ACC112 (cell line): ENCODE results near the gene PRAMEF13.
"Not testable (repeated sequence)": the region's sequence is repeated elsewhere in the genome, so short reads cannot be mapped to it uniquely, and the experiment has no call there.

Source experiments
- H2AFZ ChIP-seq: fragments of 200-600 bp; sonication (generic); one replicate; pipeline ENCODE4 v1.6.0; 2017; ENCODE audit warnings: antibody characterized with exemption, low read length; ENCODE audit not compliant: unreplicated experiment
- H3K27ac ChIP-seq: fragments of 200-600 bp; sonication (generic); 2 replicates; pipeline ENCODE4 v1.5.1; 2014; ENCODE audit warnings: low read depth, mild to moderate bottlenecking, antibody characterized with exemption, low read length, moderate library complexity
- H3K27me3 ChIP-seq: fragments of 200-600 bp; sonication (generic); 2 replicates; pipeline ENCODE4 v1.6.1; 2014; ENCODE audit warnings: mild to moderate bottlenecking, antibody characterized with exemption, low read length, moderate library complexity, mixed read lengths; ENCODE audit not compliant: insufficient read depth
- H3K36me3 ChIP-seq: fragments of 200-600 bp; sonication (generic); 2 replicates; pipeline ENCODE4 v1.6.1; 2016; ENCODE audit warnings: mild to moderate bottlenecking, antibody characterized with exemption, low read length, moderate library complexity, mixed read lengths; ENCODE audit not compliant: insufficient read depth
- H3K4me1 ChIP-seq: fragments of 200-600 bp; sonication (generic); one replicate; pipeline ENCODE4 v1.6.1; 2016; ENCODE audit warnings: low read length, mixed read lengths; ENCODE audit not compliant: insufficient read depth, unreplicated experiment, control insufficient read depth
- H3K4me3 ChIP-seq: fragments of 200-600 bp; sonication (generic); 2 replicates; pipeline ENCODE4 v1.5.1; 2014; ENCODE audit warnings: mild to moderate bottlenecking, low read depth, low read length
- H3K79me2 ChIP-seq: fragments of 200-600 bp; sonication (generic); one replicate; pipeline ENCODE4 v1.6.0; 2016; ENCODE audit warnings: low read length; ENCODE audit not compliant: control insufficient read depth, unreplicated experiment, insufficient read depth

Gene PRAMEF13

DNA sequence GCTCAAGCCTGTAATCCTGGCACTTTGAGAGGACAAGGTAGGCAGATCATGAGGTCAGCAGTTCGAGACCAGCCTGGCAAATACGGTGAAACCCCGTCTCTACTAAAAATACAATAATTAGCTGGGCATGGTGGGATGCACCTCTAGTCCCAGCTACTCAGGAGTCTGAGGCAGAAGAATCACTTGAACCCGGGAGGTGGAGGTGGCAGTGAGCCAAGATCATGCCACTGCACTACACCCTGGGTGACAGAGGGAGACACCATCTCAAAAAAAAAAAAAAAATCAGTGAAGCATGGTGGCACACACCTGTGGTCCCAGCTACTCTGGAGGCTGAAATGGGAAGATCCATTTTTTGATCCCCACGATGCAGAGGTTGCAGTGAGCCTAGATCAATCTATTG, 28.9 kb upstream of the PRAMEF13 start:
- H3K4me1 ChIP-seq, H3K27ac ChIP-seq, H3K4me3 ChIP-seq, H2AFZ ChIP-seq, H3K27me3 ChIP-seq, H3K79me2 ChIP-seq, H3K36me3 ChIP-seq: not testable (repeated sequence)

DNA sequence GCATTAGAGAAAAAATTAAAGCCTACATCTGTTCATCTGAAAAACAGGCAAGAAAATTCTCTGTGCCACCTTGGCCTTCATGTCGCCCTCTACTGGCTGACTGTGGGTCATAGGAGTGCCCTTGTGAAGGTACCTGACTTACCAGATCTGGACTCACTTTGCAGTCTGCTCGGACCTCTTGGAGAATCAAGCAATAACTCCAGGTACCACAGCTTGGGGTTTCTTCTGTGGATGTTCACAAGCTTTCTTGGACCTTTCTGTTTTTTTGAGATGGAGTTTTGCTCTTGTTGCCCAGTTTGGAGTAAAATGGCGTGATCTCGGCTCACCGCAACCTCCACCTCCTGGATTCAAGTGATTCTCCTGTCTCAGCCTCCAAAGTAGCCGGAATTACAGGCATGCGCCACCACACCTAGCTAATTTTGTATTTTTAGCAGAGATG, 27.2 kb upstream of the PRAMEF13 start:
- Histone ChIP-seq H3K4me1 (no peaks in the 10 kb centered on the region), H3K79me2 (no peaks in the 10 kb centered on the region), H3K27ac (no peak overlapping the region), H3K36me3 (no peaks in the 10 kb centered on the region), H3K27me3 (no peaks in the 10 kb centered on the region), H2AFZ (no peak overlapping the region), H3K4me3 (no peak overlapping the region)

DNA sequence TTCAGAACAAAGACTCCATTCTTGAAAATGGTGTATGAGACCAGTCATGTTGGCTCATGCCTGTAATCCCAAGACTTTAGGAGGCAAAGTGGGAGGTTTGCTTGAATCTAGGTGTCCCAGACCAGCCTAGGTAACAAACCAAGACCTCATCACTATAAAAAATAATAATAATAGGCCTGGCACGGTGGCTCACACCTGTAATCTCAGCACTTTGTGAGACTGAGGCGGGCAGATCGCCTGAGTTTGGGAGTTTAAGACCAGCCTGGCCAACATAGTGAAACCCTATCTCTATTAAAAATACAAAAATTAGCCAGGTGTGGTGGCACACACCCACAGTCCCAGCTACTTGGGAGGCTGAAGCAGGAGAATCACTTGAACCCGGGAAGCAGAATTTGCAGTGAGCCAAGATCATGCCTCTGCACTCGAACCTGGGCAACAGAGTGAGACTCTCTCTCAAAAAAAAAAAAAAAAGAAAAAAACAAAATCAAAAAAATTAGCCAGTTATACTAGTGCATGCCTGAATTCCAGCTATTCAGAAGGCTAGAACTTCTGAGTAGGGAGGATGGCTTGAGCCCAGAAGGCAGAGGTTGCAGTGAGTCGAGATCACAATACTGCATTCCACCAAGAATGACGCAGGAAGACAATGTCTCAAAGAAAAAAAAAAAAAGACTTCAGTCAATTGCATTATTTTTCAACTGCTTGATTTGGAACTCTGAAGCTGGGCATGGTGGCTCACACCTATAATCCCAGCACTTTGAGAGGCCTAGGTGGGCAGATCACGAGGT, 26.3 kb upstream of the PRAMEF13 start:
- not testable (repeated sequence) for H3K36me3 ChIP-seq, H3K27me3 ChIP-seq, H3K27ac ChIP-seq, H3K4me3 ChIP-seq, H2AFZ ChIP-seq, H3K4me1 ChIP-seq, H3K79me2 ChIP-seq

DNA sequence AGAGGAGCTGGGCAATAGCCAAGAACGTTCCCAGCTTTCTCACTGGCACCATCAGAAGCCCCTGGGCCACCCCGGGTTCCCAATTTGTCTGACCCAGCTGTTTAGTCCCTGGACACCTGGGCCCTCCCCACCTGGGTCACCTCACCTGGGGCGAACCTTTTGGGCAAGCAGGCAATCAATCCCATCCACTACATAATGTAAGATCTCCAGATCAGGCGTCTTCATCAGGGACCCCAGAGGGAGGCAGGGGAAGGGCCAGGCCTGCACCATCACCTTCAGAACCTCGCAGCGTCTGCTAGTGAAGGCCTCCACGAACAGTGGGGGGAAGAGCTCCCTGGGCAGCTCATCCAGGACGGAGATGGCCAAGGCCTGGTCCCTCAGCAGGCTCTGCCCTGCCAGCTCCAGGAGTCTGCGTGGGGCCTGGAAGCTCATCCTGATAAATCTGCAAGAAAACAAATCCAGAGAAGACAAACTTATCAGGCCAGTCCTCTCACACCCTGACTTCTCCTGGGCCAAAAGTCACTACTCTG, 24.5 kb upstream of the PRAMEF13 start, which contains the start of gene PRAMEF18:
Gene PRAMEF18, minus strand, starts transcription at position 480 of the 530 bp plus-strand sequence. Its CDS starts 48 bp downstream, at position 432.
- H3K27ac ChIP-seq, H3K36me3 ChIP-seq, H2AFZ ChIP-seq, H3K4me1 ChIP-seq, H3K4me3 ChIP-seq, H3K27me3 ChIP-seq, H3K79me2 ChIP-seq: not testable (repeated sequence)

DNA sequence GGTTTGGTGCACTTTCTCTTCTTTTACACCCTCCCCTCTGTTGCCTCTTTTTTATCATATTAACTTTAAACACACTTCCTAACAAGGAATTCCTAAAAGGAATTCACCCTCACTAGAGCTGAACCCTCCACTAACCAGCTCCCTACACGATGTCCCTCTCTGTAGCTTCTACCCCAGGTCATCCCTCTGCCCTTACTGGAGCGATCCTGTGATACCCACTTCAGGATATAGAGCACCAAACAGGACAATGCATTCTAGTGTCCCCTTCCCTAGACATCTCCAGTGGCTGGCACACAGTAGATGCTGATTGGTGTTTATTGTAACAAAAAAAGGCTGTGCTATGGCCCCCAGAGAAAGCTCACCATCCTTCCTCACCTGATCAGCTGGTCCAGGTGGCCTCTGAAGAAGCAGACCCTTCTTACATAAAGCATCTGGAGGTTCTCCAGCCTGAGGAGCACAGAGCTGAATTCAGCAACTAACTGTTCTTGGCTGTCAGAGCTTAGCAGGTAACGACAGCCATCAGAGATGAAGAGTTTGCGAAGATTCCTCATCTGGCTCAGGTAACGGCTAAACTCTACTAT, 23.4 kb upstream of the PRAMEF13 start:
- no peaks in the 10 kb centered on the region for H3K27me3 ChIP-seq
- H3K79me2 ChIP-seq = no peaks in the 10 kb centered on the region
- H3K4me1 ChIP-seq = no peaks in the 10 kb centered on the region
- no peak overlapping the region for H3K4me3 ChIP-seq
- no peak overlapping the region for H3K27ac ChIP-seq
- H2AFZ ChIP-seq = no peak overlapping the region
- no peaks in the 10 kb centered on the region for H3K36me3 ChIP-seq

DNA sequence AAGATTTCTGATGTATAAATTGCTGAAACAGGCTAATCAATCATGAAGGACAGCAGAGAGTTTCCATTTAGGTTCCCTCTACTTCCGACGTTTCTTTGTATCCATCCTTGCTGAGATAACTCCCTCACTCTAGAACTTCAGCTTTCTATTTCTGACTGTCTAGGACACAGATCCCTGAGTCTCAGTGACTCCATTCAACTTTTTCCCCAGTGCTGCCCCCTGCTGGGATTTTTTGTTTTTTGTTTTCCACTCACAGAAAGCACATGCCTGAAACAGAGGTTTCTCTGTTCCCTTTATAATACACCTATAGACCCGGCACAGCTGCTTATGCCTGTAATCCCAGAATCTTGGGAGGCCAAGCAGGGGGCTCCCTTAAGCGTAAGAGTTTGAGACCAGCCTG, 21.6 kb upstream of the PRAMEF13 start:
- not testable (repeated sequence) for H3K36me3 ChIP-seq, H3K4me3 ChIP-seq, H3K27ac ChIP-seq, H3K4me1 ChIP-seq, H3K79me2 ChIP-seq, H3K27me3 ChIP-seq, H2AFZ ChIP-seq

DNA sequence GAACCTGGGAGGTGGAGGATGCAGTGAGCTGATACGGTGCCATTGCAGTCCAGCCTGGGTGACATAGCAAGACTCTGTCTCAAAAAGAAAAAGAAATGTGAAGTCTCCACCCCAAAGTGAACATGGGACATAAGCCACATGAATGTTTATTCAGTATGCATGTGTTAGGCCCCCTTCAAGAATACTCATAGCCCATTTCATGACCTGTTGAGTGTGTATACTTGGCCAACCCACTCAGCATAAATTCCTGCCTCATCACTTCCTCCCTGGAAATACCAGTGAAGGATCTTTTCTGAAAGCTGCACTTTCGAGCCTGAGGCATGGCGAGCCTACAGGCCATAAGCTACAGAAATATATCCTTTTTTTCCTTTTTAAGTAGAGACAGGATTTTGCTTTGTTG, 18.0 kb upstream of the PRAMEF13 start:
- H3K27ac ChIP-seq, H3K79me2 ChIP-seq, H2AFZ ChIP-seq, H3K4me1 ChIP-seq, H3K36me3 ChIP-seq, H3K27me3 ChIP-seq, H3K4me3 ChIP-seq: not testable (repeated sequence)

DNA sequence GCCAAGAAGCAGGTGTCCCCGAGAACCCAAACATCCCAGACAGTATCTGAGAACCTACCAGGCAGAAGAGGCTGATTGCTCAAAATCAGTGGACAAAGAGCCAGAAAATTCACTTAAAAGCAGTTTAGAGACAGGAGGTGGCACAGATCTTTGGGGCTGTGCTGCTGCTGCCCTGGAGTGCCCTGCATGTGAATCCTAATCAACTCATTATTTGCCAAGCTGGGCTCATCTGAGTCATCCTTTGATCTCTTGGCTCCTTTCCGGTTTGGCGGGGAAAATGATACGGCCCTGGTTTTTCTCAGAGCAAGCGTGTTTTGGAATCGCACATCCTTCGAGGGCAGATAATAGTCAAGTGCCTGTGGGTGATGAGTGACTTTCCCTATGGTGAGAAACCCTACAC, 15.4 kb upstream of the PRAMEF13 start:
- H3K4me1 ChIP-seq, H3K27me3 ChIP-seq, H3K79me2 ChIP-seq, H3K36me3 ChIP-seq, H3K27ac ChIP-seq, H2AFZ ChIP-seq, H3K4me3 ChIP-seq: not testable (repeated sequence)

DNA sequence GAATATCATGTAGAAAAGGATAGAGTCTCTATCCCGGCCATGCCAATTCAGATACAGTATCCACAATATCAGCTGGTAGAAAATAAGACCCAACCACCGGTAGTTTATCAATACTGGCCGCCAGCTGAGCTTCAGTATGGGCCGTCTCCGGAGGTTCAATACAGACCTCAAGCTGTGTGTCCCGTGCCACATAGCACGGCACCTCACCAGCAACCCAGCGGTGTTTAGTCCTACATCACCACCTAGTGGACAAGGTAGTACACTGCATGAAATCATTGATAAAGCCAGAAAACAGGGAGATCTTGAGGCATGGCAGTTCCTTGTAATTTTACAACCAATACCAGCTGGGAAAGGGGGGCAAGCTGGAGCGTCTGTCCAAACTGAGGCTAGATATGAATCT, 7.5 kb upstream of the PRAMEF13 start:
- H3K27ac ChIP-seq, H3K36me3 ChIP-seq, H3K4me3 ChIP-seq, H2AFZ ChIP-seq, H3K4me1 ChIP-seq, H3K79me2 ChIP-seq, H3K27me3 ChIP-seq: not testable (repeated sequence)

DNA sequence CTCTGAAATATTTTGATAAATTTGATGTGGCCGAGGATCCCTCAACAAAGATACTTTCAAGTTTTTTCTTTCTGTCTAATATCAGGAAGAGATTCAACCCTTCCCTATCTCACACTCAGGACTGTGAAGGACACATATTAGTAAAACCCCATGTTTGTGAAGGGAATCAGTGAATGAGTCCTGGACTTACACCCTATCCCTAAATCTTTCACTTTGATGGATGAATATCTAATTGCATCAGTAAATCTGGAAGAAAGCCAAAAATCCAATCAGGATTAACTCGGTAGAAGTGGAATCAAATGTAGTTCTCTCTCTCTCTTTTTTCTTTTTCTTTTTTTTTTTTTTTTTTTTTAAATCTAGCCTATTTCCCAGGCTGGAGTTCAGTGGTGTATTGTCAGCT, 29.7 kb downstream of the PRAMEF13 start, which contains the start of gene PRAMEF9:
Gene PRAMEF9, plus strand, starts transcription at position 301 of the 400 bp plus-strand sequence. CDS start 3,433 bp downstream, outside the sequence.
- not testable (repeated sequence) for H3K27ac ChIP-seq, H3K79me2 ChIP-seq, H3K4me3 ChIP-seq, H3K4me1 ChIP-seq, H3K36me3 ChIP-seq, H3K27me3 ChIP-seq, H2AFZ ChIP-seq

DNA sequence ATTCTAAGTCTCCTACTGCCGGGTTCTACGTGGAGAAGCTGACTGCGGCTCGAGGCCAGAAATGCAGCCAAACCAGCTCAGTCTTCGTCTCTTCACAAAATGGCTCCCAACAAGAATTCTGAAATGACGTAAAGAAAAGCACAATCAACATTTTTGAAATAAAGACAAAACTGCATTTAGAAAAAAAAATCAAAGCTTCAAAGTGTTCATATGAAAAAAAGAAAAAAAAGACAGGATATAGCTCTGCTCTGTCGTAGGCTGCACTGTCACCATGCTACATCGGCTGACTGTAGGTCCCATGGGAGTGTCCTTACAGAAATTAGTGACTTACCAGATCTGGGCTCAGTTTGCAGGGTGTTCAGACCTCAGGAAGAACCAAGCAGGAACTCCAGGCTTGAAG, 35.7 kb downstream of the PRAMEF13 start, which contains the start of gene HNRNPCL4:
Gene HNRNPCL4, minus strand, starts transcription at position 101 of the 400 bp plus-strand sequence. CDS start 164 bp downstream, outside the sequence.
- H3K4me1 ChIP-seq, H3K27me3 ChIP-seq, H3K36me3 ChIP-seq, H3K79me2 ChIP-seq, H3K27ac ChIP-seq, H2AFZ ChIP-seq, H3K4me3 ChIP-seq: not testable (repeated sequence)
